ENCODE results near the gene SRGAP2B.
"Not testable (repeated sequence)": the region's sequence is repeated elsewhere in the genome, so short reads cannot be mapped to it uniquely, and the experiment has no call there.

Gene SRGAP2B

DNA sequence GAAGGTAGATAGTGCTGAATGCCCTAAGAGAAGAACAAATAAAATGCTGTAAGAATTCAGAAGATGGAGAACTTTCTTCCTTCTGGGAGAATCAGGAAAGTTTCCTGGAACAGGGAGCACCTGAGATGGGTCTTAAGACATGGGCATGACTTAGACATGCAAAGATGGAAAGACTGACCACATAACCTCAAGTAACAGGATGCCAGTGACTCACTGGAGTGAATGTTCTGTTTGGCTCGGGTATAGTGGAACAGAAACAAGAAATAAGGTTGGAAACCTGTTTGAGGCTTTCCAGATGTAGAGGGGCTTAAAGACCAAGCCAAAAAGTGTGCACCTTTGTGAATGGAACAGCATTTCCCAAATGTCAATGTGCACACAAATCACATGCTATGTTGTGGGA, 102.2 kb downstream of the SRGAP2B start:
- peak; percentile 64 for DNase-seq

DNA sequence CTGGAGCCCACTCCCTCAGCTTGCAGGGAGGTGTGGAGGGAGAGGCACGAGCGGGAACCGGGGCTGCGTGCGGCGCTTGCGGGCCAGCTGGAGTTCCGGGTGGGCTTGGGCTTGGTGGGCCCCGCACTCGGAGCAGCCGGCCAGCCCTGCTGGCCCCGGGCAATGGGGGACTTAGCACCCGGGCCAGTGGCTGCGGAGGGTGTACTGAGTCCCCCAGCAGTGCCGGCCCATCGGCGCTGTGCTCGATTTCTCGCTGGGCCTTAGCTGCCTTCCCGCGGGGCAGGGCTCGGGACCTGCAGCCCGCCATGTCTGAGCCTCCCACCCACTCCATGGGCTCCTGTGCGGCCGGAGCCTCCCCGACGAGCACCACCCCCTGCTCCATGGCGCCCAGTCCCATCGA, 104.5 kb downstream of the SRGAP2B start:
- DNase-seq: not testable (repeated sequence)

DNA sequence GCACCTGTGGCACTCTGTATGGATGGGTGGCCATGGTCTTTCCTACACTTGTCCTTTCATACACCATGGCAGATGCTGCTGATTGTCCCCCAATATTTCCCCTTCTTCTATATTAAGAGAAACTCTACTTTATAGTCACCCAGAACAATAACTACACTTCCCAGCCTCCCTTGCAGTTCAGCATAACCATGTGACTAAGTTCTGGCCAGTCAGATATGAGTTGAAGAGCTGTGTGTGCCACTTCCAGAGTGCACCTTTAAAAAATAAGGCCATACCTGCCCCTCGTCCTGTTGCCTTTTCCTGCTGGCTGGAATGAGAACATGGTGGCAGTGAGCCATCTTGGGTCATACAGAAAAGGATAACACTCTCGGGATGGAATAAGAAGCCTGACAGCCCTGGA, 108.0 kb downstream of the SRGAP2B start:
- not testable (repeated sequence) for DNase-seq

DNA sequence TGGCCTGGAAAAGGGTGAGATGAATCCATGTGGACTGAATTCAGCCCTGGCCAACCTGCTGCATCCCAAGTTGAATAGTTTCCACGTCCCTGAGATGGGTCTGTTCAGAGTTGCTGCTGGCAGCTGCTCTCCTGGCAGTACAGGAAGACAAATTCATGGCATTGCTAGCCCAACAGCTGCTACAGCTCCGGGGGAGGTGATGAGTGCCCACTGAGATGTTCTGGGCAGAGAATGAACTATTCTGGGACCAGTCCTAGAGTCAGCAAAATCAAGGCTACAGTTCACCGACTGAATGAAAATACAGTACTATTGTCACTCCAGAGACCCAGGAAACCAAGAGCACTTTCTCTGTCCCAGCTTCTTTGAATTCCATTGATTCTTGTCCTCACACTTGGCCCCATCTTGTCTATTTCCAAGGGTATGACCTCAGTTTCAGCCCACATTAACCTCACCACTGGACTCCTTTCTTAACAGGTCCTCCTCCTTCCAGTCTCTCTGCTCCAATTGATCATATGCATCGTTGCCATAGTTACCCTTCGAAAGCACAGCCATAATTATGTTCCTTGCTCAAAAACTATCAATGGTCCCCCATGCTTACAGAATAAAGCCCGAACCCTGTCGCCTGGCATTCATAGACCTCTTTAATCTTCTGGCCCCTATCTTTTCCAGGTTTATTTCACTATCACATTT, 108.8 kb downstream of the SRGAP2B start:
- not testable (repeated sequence) for DNase-seq

DNA sequence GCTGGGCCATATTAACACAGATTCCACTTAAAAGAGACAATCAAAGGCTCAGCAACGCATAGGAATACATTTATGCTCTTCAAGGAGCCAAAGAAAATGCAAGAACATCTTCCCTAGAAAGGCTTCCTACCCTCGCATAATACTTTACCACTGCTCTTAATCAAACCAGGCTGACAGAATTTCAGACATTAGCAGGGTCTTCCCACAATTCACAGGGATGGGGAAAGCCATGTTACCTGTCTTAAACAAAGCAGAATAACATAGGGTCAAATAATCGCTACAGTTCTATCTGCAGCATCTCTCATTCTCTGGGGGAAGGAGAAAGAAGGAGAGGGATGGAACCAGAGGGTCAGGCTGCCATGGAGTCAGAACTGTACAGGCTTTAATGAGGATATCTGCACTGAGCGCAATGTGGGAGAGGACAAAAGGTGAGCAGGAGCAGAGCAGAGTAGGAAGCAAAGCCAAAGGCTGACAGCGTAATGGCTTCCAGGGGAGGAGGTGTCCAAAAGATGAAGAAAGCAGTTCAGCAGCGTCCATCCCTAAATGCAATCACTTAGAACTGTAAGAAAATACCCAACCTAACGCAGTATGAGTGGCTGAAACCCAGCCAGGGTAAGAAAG, 109.5 kb downstream of the SRGAP2B start:
- not testable (repeated sequence) for DNase-seq

DNA sequence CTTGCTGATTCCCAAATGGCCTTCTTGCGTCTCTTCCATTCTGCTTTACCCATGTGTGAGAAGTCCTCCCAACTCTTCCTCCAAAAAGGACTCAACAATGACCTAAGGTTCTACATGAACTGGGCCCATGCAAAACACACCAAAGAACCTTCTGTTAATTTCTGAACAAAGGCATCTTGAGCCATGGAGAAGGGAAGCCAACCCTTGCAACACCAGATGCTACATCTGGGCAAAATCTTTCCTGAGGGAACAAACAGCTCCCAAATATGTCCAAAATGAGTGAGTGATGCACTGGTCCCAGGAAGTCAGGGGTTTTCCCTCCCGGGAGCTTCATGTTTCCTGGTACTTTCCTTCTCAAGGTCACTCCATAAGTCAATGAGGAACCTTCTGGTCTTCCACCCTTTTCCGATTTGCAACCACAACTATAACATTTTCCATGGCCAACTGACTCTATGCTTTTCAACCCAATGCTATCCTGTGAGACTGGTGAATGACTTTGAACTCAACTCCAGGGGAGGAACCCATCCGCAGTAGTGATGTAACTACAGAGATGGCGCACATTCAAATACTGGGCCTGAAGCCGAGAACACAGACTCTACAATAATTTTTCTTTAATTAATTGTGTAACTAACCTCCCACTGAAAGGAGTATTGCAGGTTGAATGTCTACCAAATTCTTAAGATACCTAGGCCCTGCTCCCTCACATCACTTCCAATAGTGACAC, 112.2 kb downstream of the SRGAP2B start:
- not testable (repeated sequence) for DNase-seq

DNA sequence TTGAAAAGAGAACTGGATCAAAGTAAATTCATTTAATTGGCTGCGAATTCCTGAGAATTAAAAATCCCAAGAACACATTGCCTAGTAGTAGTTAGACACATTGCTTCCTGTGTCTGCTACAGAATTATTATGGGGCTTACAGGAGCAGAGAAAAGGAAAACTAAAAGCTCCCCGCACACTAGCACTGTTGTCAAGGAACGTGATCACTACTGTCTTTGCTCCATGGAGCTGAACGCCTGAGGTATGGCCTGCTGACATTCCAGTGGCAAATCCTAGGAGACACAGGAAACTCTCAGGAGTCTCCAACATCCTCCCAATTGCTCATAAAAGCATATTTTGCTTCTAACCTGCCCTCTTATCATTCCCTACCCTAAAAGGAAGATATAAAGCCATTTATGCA, 114.0 kb downstream of the SRGAP2B start:
- not testable (repeated sequence) for DNase-seq

DNA sequence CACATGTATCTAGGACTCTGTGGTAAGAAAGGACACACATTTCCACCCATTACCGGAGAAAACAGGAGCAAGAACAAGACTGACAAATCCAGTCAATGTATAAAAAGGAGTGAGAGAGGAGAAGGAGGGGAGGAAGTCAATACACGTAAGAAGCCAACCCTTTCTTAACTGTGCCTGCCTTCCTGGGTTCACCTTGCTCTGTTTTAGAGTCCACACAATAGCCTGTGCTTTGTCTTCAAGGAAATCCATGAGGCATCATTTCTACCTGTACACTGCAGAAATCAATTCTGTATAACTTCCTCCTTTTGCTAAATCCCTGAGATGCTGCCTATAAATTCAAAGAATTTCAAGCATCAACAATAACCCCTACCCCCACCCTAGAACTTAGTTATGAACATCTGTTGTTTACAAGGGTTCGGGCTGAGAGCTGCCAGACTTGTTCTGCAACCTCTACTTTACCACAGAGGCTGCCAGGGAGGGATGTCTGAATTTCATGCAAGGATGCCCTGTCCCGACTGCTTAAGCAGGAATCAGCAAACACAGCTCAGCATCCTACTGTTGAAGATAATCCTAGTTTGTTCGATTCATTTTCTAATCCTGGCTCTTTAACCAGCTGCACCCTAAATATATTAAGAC, 115.0 kb downstream of the SRGAP2B start:
- not testable (repeated sequence) for DNase-seq

DNA sequence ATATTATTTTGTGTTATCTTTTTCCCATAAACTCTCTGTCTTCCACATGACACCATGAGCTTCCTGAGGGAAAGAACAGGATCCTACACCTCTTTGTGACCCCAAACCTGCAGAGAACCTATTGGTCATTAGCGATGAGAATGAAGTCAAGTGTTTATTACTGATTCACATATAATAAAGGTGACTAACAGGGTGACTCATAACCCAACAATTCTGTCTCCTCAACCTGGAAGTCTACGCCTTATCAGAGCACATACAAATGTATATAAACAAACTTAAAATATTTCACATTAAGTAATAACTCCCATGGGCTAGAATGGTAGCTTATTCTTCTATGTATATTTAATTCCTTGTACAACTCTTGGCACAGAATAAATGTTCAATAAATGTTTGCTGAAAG, 117.3 kb downstream of the SRGAP2B start:
- not testable (repeated sequence) for DNase-seq

DNA sequence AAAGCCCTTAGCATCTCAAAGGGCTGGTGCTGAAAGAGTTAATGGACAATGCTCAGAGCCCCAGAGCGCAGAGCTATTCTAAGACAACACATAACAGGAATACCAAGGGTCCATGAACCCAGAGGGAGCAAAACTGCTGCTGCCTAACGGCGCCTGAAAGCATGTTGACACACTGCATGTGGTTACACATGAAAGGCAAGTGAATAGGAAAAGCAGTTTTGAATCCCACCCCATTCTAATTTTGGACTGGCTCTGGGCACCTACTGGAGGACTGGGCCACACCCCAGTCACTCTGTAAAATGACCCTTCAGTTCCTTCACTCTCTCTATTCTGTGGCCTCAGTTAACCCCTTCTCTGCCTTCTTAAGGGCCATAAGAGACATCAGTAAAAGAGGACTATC, 123.2 kb downstream of the SRGAP2B start:
- not testable (repeated sequence) for DNase-seq

DNA sequence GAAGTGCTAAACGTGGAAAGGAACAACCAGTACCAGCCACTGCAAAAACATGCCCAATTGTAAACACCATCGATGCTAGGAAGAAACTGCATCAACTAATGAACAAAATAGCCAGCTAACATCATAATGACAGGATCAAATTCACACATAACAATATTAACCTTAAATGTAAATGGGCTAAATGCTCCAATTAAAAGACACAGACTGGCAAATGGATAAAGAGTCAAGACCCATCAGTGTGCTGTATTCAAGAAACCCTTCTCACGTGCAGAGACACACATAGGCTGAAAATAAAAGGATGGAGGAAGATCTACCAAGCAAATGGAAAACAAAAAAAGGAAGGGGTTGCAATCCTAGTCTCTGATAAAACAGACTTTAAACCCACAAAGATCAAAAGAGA, 128.6 kb downstream of the SRGAP2B start:
- not testable (repeated sequence) for DNase-seq

DNA sequence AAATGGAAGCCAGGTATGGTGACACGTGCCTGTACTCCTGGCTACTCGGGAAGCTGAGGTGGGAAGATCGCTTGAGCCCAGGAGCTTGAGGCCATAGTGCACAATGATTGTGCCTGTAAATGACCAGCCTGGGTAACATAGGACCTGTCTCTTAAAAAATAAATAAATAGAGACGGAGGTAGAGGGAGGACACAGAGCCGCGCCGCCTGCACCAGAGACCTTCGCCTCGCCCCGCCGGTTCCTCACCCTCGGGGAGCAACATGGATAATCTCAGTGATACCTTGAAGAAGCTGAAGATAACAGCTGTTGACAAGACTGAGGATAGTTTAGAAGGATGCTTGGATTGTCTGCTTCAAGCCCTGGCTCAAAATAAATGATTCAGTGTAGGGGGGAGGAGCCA, 130.4 kb downstream of the SRGAP2B start:
- DNase-seq: not testable (repeated sequence)

DNA sequence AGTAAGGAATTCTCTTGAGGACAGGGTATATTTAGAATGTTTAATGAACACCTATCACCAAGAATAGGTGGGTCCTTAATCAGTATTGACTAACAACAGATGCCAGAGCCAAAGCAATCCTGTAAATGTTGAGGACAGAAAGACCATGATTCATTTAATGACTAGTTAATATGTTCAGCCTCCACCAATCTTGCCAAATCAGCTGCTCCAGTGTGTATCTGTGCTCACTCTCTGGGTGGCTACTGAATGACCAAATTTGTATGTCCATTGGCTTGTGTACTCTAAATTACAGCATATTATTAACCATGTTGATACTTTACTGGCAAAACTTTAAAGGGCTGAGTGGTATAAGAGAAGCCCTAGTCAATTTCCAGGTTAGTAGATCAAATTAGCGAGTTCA, 130.9 kb downstream of the SRGAP2B start:
- not testable (repeated sequence) for DNase-seq

DNA sequence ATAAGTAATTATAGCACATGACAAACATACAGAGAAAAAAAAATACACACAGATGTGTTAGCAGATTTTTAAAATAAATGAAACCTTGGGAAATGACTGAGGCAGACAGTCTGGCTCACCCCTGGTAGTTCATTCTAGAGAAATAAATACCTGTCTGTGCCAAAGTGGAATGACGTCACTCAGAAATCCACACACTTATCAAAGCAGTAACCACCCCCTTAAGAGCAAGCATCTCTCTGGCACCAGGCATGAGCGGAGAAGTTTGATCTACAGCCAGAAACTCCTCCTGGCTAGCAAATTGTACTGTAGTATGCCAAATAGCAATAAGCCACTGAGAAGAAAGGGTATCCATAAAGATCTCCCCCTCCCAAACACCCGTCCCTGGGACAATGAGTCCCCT, 131.6 kb downstream of the SRGAP2B start:
- DNase-seq: not testable (repeated sequence)

DNA sequence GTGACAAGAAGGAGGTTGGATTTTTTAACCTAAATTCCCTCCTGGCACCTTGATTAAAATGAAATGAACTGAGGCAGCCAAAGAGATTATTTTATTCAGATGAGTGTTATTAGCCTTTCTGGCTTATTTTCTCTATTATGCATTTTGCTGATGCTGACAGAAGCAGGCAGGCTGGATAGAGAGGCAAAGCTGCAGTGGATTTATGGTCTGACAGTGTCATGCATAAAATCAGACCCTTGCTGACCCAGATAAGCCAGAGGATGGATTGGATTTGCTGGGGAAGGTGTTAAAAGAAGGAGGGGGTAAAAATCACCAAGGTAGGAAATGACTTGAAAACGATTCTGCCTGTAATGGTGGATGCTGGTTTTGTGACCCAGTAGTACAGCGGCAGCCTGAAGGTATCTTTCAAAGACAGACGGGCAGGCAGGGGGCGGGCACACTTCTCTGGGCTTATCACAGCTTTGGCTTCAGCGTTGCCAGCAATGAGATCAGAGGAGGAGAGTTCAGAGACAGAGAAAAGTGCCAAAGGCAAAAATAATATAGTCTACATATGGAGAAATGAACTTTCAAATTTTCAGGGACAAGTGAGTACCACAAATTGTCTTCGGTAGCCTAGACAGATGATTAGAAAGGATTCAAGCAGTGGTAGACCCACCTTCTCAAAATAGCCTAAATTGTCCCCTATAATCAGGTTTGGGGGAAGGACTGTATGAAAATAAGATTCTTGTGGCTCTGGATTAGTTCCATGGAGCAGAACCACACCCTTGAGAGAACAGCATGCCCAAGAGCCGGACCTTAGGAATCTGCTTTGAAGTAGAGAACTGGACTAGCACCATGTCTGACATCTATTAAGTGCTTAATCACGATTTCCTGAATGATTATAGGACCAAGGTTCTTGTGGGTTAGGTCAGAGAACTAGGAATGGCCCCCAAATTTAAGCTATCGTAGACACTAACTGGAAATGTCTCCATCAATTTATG, 133.2 kb downstream of the SRGAP2B start:
- not testable (repeated sequence) for DNase-seq

DNA sequence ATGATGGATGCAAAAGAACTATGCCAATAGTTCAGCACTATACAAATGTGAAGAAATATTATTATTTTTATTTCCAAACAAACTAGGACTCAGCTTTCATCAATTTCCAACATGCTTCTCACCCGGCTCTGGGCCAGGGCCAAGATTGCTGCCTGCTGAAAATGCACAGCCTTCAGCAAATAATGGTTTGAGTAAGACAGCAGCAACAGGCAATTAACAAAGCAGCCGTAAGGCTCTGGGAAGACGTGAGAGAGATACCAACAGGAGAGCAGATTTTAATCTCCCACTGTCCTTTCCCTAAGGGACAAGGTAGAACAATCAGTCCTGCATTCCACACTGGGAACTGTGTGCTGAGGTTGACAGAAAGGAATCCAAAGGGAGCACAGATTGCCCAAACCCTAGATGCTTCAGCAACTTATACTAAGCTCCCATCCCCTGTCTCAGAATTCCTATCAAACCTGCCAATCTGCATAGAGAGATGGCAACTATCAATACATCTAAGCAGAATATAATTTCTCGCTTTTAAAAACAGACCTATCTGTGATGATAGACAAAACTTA, 134.1 kb downstream of the SRGAP2B start:
- not testable (repeated sequence) for DNase-seq

DNA sequence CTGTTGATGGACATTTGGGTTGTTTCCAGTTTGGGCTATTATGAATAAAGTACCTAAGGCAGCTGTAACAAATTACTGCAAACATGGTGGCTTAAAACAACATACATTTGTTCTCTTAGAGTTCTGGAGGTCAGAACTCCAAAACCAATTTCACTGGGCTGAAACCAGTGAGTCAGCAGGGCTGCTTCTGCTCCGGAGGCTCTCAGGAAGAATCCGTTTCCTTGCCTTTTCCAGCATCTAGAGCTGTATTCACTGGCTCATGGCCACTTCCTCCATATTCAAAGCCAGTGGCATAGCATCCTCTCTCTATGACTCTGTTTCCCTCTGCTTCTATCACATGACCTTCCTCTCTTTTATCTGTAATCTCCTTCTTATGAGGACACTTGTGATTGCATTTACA, 146.7 kb downstream of the SRGAP2B start:
- DNase-seq: not testable (repeated sequence)

DNA sequence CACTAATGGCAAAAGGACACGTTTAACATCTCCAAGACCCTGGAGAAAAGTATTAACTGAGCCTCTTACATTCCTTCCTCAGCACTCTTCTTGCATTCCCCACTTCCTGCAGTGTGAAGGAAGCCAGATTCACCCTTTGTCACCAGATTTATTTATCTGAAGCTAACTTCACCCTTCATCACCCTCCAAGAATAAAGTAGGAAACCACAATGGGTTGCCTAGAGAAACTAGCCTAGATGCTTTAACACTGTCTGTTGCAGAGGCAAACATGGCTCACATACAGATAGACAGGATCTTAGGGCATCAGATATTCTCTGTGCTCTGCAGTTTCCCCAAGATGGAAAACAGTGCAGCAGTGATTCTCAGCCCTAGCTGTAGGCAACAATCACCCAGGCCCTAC, 147.6 kb downstream of the SRGAP2B start:
- DNase-seq: not testable (repeated sequence)

DNA sequence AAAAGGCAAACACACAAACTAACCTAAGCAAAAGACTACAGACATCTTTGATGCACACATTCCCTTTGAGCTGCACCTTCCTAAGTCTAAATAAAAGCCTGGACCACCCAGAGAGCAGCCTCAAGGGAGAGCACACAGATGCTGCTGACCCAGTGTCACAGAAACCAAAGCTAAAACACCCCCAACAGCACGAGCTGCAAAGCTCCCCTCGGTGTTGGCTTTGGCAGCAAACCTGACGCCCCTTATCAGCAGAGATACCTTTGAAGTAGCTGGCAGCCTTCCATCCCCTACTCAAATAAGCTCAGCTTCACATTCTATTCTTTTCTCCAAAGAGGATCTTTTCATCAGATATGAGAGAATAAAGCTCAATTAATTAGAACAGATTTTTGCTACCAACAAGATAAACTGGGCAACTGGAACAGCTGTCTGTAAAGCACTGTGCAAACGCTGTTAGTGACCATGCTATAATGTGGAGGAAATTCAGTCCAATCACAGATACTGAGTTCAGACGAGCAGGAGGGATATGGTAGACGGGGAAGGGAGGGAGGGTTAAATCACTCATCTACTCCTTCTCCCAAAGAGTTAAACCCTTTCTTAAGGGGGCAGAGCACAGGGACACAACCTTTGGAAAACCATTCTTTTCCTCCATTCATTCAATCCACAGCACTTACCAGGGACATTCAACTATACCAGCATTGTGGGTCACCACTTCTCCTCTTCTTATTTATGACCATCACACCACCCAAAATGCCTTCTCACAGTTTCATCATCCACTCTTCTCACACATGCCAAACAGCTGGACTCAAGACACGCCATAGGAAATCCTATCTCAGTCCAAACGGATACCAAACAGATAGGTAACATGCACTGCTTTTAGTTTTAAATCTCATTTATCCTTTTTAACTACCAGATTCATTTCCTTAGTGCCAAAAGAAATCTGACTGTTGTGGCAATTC, 148.3 kb downstream of the SRGAP2B start:
- DNase-seq: not testable (repeated sequence)

DNA sequence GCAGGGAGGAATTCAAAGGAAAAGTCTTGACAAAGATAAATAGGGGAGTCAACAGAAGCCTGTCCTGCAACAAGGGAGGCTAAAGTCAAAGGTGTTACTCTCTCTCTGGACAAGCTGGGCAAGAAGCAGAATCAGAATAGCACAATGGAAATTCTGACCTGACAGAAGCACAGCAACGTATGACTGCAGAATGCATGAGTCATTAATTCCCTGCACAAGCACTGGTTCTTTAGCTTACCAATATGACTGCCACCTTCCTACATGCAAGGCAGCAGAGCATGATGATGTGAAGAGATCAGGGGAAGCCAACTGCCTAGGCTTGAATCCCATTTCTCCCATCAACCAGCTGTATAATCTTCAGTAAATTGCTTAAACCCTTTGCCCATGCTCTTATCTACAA, 153.4 kb downstream of the SRGAP2B start:
- DNase-seq: not testable (repeated sequence)

Measured in fibroblast of skin of back (primary cell).